ENCODE results near the gene PNRC2.

Gene PNRC2

DNA sequence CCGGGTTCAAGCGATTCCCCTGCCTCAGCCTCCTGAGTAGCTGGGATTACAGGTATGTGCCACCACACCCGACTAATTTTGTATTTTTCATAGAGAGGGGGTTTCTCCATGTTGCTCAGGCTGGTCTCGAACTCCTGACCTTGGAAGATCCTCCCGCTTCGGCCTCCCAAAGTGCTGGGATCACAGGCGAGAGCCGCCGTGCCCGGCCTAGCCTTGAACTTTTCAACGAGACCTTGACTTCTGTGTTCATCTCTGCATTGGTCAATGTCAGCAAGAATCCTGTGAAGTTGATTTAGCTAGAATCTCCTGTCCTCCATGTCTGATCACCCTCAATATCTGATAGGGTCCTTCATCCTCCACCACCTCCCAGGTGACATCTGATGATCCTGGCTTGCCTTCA, 35.0 kb upstream of the PNRC2 start:
- TF ChIP-seq ZNF585B (tag by site-specific recombination; IDR thresholded peaks at IDR 0.05): no peak
- TF ChIP-seq ZNF48 (tag by site-specific recombination; IDR thresholded peaks at IDR 0.05): no peak
- no peak for TF ChIP-seq KLF9 (tag by site-specific recombination; IDR thresholded peaks at IDR 0.05; ENCODE audit: low read depth)
- no peak for TF ChIP-seq ZBTB20 (tag by site-specific recombination; IDR thresholded peaks at IDR 0.05)
- no peak for TF ChIP-seq ZNF624 (tag by site-specific recombination; IDR thresholded peaks at IDR 0.05)
- no peaks in the 10 kb centered on the region for H3K36me3 ChIP-seq (ENCODE audit: control insufficient read depth in 2 of 2, insufficient read depth in 1 of 2, low read length in 2 of 2)
- H3K4me1 ChIP-seq (ENCODE audit: control insufficient read depth, insufficient read depth, low read length): no peaks in the 10 kb centered on the region
- H3K27ac ChIP-seq (ENCODE audit: extremely low read depth, low read depth, low read length): no peak overlapping the region
- POLR2A ChIA-PET: no interaction called here
- H3K4me3 ChIP-seq (ENCODE audit: low read depth, low read length): no peak overlapping the region
- no peaks in the 10 kb centered on the region for H3K9me3 ChIP-seq (ENCODE audit: control insufficient read depth, insufficient read depth, low read depth, low read length)
- CTCF ChIA-PET: interaction anchor here (1.5 kb wide), 1 partner anchor 8 kb away, joined by 7 read pairs; no protein-coding TSS in a partner anchor

DNA sequence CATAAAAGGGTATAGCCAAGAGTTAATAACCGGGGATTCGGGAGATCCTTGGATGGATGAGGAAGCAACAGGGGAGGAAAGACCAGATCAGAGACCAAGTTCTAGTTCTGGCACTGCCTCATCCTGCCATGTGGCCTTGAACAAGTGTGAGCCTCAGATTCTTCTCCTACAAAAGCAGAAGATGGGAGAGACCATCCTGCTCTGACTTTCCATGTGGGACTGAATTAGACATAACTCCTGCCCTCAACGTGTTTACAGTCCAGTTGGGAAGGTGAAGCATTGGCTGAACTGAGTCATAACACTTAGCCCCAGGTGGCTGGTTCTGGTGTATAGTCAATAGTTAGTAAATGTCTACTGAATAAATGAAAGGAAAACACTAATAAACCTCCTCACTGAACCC, 34.3 kb upstream of the PNRC2 start:
- Histone ChIP-seq H3K4me3 (ENCODE audit: low read depth, low read length) (no peak overlapping the region), H3K4me1 (ENCODE audit: control insufficient read depth, insufficient read depth, low read length) (no peaks in the 10 kb centered on the region), H3K36me3 (ENCODE audit: control insufficient read depth in 2 of 2, insufficient read depth in 1 of 2, low read length in 2 of 2) (no peaks in the 10 kb centered on the region), H3K27ac (ENCODE audit: extremely low read depth, low read depth, low read length) (no peak overlapping the region), H3K9me3 (ENCODE audit: control insufficient read depth, insufficient read depth, low read depth, low read length) (no peaks in the 10 kb centered on the region)
- ChIA-PET CTCF (interaction anchor here (1.5 kb wide), 1 partner anchor 9 kb away, joined by 7 read pairs; no protein-coding TSS in a partner anchor), POLR2A (interaction anchor here (0.6 kb wide), 1 partner anchor 234 kb away, joined by 10 read pairs; the partner anchor contains the start of gene RPL11)
- TF ChIP-seq ZNF211 (tag by site-specific recombination; IDR thresholded peaks at IDR 0.05; ENCODE audit: low read depth): no peak
- no peak for TF ChIP-seq ZNF416 (tag by site-specific recombination; IDR thresholded peaks at IDR 0.05)
- TF ChIP-seq, protein P1, sequence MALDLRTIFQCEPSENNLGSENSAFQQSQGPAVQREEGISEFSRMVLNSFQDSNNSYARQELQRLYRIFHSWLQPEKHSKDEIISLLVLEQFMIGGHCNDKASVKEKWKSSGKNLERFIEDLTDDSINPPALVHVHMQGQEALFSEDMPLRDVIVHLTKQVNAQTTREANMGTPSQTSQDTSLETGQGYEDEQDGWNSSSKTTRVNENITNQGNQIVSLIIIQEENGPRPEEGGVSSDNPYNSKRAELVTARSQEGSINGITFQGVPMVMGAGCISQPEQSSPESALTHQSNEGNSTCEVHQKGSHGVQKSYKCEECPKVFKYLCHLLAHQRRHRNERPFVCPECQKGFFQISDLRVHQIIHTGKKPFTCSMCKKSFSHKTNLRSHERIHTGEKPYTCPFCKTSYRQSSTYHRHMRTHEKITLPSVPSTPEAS (tag by site-specific recombination; IDR thresholded peaks at IDR 0.05): no peak
- no peak for TF ChIP-seq ZNF621 (tag by site-specific recombination; IDR thresholded peaks at IDR 0.05)
- TF ChIP-seq ZNF324 (tag by site-specific recombination; IDR thresholded peaks at IDR 0.05): no peak
- TF ChIP-seq SETDB1 (IDR thresholded peaks at IDR 0.05; ENCODE audit: insufficient read length, low read length): no peak
- no peak for TF ChIP-seq HOXA7 (CRISPR knock-in tag; IDR thresholded peaks at IDR 0.05; ENCODE audit: borderline replicate concordance)
- TF ChIP-seq ZNF785 (tag by site-specific recombination; IDR thresholded peaks at IDR 0.05): no peak
- TF ChIP-seq, protein P2, sequence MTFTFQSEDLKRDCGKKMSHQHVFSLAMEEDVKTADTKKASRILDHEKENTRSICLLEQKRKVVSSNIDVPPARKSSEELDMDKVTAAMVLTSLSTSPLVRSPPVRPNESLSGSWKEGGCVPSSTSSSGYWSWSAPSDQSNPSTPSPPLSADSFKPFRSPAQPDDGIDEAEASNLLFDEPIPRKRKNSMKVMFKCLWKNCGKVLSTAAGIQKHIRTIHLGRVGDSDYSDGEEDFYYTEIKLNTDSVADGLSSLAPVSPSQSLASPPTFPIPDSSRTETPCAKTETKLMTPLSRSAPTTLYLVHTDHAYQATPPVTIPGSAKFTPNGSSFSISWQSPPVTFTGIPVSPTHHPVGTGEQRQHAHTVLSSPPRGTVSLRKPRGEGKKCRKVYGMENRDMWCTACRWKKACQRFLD (tag by site-specific recombination; IDR thresholded peaks at IDR 0.05): no peak
- no peak for TF ChIP-seq ZNF426 (tag by site-specific recombination; IDR thresholded peaks at IDR 0.05)
- TF ChIP-seq, protein P3, sequence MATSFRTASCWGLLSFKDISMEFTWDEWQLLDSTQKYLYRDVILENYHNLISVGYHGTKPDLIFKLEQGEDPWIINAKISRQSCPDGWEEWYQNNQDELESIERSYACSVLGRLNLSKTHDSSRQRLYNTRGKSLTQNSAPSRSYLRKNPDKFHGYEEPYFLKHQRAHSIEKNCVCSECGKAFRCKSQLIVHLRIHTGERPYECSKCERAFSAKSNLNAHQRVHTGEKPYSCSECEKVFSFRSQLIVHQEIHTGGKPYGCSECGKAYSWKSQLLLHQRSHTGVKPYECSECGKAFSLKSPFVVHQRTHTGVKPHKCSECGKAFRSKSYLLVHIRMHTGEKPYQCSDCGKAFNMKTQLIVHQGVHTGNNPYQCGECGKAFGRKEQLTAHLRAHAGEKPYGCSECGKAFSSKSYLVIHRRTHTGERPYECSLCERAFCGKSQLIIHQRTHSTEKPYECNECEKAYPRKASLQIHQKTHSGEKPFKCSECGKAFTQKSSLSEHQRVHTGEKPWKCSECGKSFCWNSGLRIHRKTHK (tag by site-specific recombination; IDR thresholded peaks at IDR 0.05): no peak
- no peak for TF ChIP-seq MZF1 (tag by site-specific recombination; IDR thresholded peaks at IDR 0.05; ENCODE audit: borderline replicate concordance)

DNA sequence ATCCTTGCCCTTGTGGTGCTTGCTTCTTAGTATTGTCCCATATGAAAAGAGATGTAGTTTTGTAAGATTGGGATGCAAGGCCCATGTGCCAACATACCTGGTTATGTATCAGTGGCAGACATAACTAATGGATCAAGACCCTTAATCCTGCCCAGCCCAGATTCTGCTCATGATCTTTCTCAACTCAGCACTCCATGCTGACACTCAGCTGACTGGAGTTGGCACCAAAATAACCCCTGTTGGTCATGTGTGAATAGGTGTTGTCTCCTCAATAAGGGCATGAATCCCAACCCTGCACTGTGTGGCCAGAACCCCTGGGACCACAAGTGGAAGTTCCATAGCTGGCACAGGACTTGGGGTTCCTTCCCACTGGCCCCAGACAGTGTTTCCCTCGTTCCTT, 32.5 kb upstream of the PNRC2 start:
- Histone ChIP-seq H3K9me3 (ENCODE audit: control insufficient read depth, insufficient read depth, low read depth, low read length) (no peaks in the 10 kb centered on the region), H3K4me1 (ENCODE audit: control insufficient read depth, insufficient read depth, low read length) (no peaks in the 10 kb centered on the region), H3K4me3 (ENCODE audit: low read depth, low read length) (no peak overlapping the region), H3K27ac (ENCODE audit: extremely low read depth, low read depth, low read length) (no peak overlapping the region), H3K36me3 (ENCODE audit: control insufficient read depth in 2 of 2, insufficient read depth in 1 of 2, low read length in 2 of 2) (no peaks in the 10 kb centered on the region)
- CTCF ChIA-PET: no interaction called here
- POLR2A ChIA-PET: no interaction called here
- TF ChIP-seq ZBTB17 (tag by site-specific recombination; IDR thresholded peaks at IDR 0.05) (peak; percentile 82), MYNN (tag by site-specific recombination; IDR thresholded peaks at IDR 0.05; ENCODE audit: borderline replicate concordance) (no peak), KLF10 (tag by site-specific recombination; IDR thresholded peaks at IDR 0.05) (no peak), SP3 (tag by site-specific recombination; IDR thresholded peaks at IDR 0.05) (no peak), ZEB2 (tag by site-specific recombination; IDR thresholded peaks at IDR 0.05) (no peak), WT1 (tag by site-specific recombination; IDR thresholded peaks at IDR 0.05) (no peak), ZNF391 (tag by site-specific recombination; IDR thresholded peaks at IDR 0.05; ENCODE audit: borderline replicate concordance, low read depth) (no peak), ZNF23 (tag by site-specific recombination; IDR thresholded peaks at IDR 0.05; ENCODE audit: borderline replicate concordance) (peak; percentile 52; the same call in 1 of the 2 replicates)
- TF ChIP-seq, protein P4, sequence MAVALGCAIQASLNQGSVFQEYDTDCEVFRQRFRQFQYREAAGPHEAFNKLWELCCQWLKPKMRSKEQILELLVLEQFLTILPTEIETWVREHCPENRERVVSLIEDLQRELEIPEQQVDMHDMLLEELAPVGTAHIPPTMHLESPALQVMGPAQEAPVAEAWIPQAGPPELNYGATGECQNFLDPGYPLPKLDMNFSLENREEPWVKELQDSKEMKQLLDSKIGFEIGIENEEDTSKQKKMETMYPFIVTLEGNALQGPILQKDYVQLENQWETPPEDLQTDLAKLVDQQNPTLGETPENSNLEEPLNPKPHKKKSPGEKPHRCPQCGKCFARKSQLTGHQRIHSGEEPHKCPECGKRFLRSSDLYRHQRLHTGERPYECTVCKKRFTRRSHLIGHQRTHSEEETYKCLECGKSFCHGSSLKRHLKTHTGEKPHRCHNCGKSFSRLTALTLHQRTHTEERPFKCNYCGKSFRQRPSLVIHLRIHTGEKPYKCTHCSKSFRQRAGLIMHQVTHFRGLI (tag by site-specific recombination; IDR thresholded peaks at IDR 0.05): no peak
